Chondrocyte (in vitro differentiated cells): ENCODE results near the gene GBE1. TPM values are rescaled to one million over a fixed set of nuclear protein-coding genes. Genes with fewer than 3 reads are reported as not detected.
A peak's percentile ranks its signal among the peaks of the same experiment; 100 is the strongest.
"Not testable (repeated sequence)": the region's sequence is repeated elsewhere in the genome, so short reads cannot be mapped to it uniquely, and the experiment has no call there.

ENCODE experiments used
- DNase-seq: peaks from one replicate; pipeline ENCODE4 v3.0.0; 2021; ENCODE audit warnings: mixed read lengths, low spot score
- H3K27ac Mint-ChIP-seq: one replicate; pipeline ENCODE4 v1.8.0; 2021; ENCODE audit warnings: mild to moderate bottlenecking, moderate library complexity, mixed read lengths; ENCODE audit not compliant: unreplicated experiment
- H3K27me3 Mint-ChIP-seq: 2 replicates; pipeline ENCODE4 v1.8.0; 2021; ENCODE audit warnings: low read depth, mixed read lengths
- H3K36me3 Mint-ChIP-seq: 2 replicates; pipeline ENCODE4 v1.8.0; 2021; ENCODE audit warnings: low read depth, mixed read lengths
- H3K4me1 Mint-ChIP-seq: 2 replicates; pipeline ENCODE4 v1.8.0; 2021; ENCODE audit warnings: low read depth, mild to moderate bottlenecking, mixed read lengths
- H3K4me3 Mint-ChIP-seq: one replicate; pipeline ENCODE4 v1.8.0; 2021; ENCODE audit warnings: mild to moderate bottlenecking, moderate library complexity, mixed read lengths; ENCODE audit not compliant: unreplicated experiment
- H3K9me3 Mint-ChIP-seq: 2 replicates; pipeline ENCODE4 v1.8.0; 2021; ENCODE audit warnings: low read depth, mixed read lengths
- CTCF ChIP-seq: fragments of 200-600 bp; sonication (generic); IDR thresholded peaks from 2 replicates; pipeline ENCODE4 v1.5.0; 2021; ENCODE audit warnings: antibody characterized with exemption, mild to moderate bottlenecking, moderate library complexity
- total RNA-seq: library from RNA; stranded (reverse); gene quantifications from 3 replicates; pipeline ENCODE4 v1.2.1, GENCODE V29; 2021

The GBE1 gene
- total RNA-seq, 1 donor from 2014 or later, result 53.8 TPM

- peaks cover 5% of the 10 kb centered on the region for H3K4me1 Mint-ChIP-seq
- no peaks in the 10 kb centered on the region for H3K27me3 Mint-ChIP-seq
- no peak for DNase-seq
- H3K36me3 Mint-ChIP-seq, result no peaks in the 10 kb centered on the region
- H3K9me3 Mint-ChIP-seq, result peaks cover 7% of the 10 kb centered on the region
- H3K4me3 Mint-ChIP-seq, result no peak overlapping the region
- H3K27ac Mint-ChIP-seq, result no peak overlapping the region
- TF ChIP-seq CTCF, result no peak
Measured at GRCh38 chr3:81776643-81777042, 15.2 kb upstream of the GBE1 start.

- Mint-ChIP-seq H3K9me3 (no peaks in the 10 kb centered on the region), H3K27ac (no peak overlapping the region), H3K36me3 (no peaks in the 10 kb centered on the region), H3K4me1 (peaks cover 12% of the 10 kb centered on the region), H3K4me3 (no peak overlapping the region), H3K27me3 (no peaks in the 10 kb centered on the region)
- TF ChIP-seq CTCF, result no peak
- no peak for DNase-seq
Measured at GRCh38 chr3:81770710-81771109, 9.3 kb upstream of the GBE1 start.

- no peak overlapping the region for H3K4me3 Mint-ChIP-seq
- H3K27me3 Mint-ChIP-seq, result no peaks in the 10 kb centered on the region
- no peaks in the 10 kb centered on the region for H3K36me3 Mint-ChIP-seq
- H3K9me3 Mint-ChIP-seq, result no peaks in the 10 kb centered on the region
- H3K4me1 Mint-ChIP-seq, result peaks cover 26% of the 10 kb centered on the region
- TF ChIP-seq CTCF, result no peak
- no peak for DNase-seq
- peak overlapping the region; percentile 66 for H3K27ac Mint-ChIP-seq
Measured at GRCh38 chr3:81769299-81769698, 7.9 kb upstream of the GBE1 start.

GRCh38 chr3:81767250-81767859, 5.9 kb upstream of the GBE1 start:
- not testable (repeated sequence) for H3K27ac Mint-ChIP-seq, H3K36me3 Mint-ChIP-seq

GRCh38 chr3:81765400-81765799, 4.0 kb upstream of the GBE1 start:
- Mint-ChIP-seq H3K27me3 (no peaks in the 10 kb centered on the region), H3K4me3 (no peak overlapping the region), H3K27ac (peak overlapping the region; percentile 75), H3K9me3 (no peaks in the 10 kb centered on the region), H3K36me3 (no peaks in the 10 kb centered on the region), H3K4me1 (peaks cover 57% of the 10 kb centered on the region)
- DNase-seq, result no peak
- no peak for TF ChIP-seq CTCF

More at GRCh38 chr3:81767250-81767859, 5.9 kb upstream of the GBE1 start:
- not testable (repeated sequence) for H3K27me3 Mint-ChIP-seq, H3K4me3 Mint-ChIP-seq, DNase-seq, H3K9me3 Mint-ChIP-seq
- peaks cover 45% of the 10 kb centered on the region for H3K4me1 Mint-ChIP-seq

- Mint-ChIP-seq H3K9me3 (no peaks in the 10 kb centered on the region), H3K4me3 (no peak overlapping the region), H3K36me3 (no peaks in the 10 kb centered on the region), H3K27ac (peak overlapping the region; percentile 75), H3K27me3 (no peaks in the 10 kb centered on the region), H3K4me1 (peaks cover 64% of the 10 kb centered on the region)
- TF ChIP-seq CTCF, result no peak
- no peak for DNase-seq
Measured at GRCh38 chr3:81764665-81765064, 3.2 kb upstream of the GBE1 start.
